ENCODE results near the gene FAM222A. TPM values are rescaled to one million over a fixed set of nuclear protein-coding genes. Genes with fewer than 3 reads are reported as not detected.
A peak's percentile ranks its signal among the peaks of the same experiment; 100 is the strongest.

Gene FAM222A
- total RNA-seq, 6 experiments from 2014 or later: 0.34 to 4.3 (median 1.2) TPM

GRCh38 chr12:109757671-109758265 lies 44.1 kb downstream of the FAM222A start:
- Histone ChIP-seq H3K9me3 (no peaks in the 10 kb centered on the region), H3K36me3 (no peaks in the 10 kb centered on the region), H3K4me1 (peaks cover 0 to 11% (median 3%) of the 10 kb centered on the region in 4 donors), H3K27me3 (no peaks in the 10 kb centered on the region), H3K4me3 (no peak overlapping the region), H3K27ac (no peak overlapping the region)
- peak in 2 of 3 donors; percentile 10 to 25 for DNase-seq
- ATAC-seq: no peak
- 82% methylated on average over 4 of the region's 11 CpGs for WGBS (ENCODE audit: insufficient coverage, low coverage, low lambda C conversion rate, missing lambda C conversion rate)
- no peak for TF ChIP-seq POLR2A (IDR thresholded peaks at IDR 0.05)
- no peak for TF ChIP-seq CTCF (IDR thresholded peaks at IDR 0.05)
- intact Hi-C loops (cut with DNase I): no loop called here

GRCh38 chr12:109758426-109759420 lies 45.1 kb downstream of the FAM222A start:
- no peaks in the 10 kb centered on the region for H3K9me3 ChIP-seq
- intact Hi-C loops (cut with DNase I): no loop called here
- WGBS (ENCODE audit: insufficient coverage, low coverage, low lambda C conversion rate, missing lambda C conversion rate): 96% methylated on average over 4 of the region's 15 CpGs
- no peaks in the 10 kb centered on the region for H3K36me3 ChIP-seq
- H3K4me3 ChIP-seq: no peak overlapping the region
- no peaks in the 10 kb centered on the region for H3K27me3 ChIP-seq
- H3K27ac ChIP-seq: no peak overlapping the region
- peak in 2 of 3 donors; percentile 28 to 40 for DNase-seq
- ATAC-seq: no peak
- TF ChIP-seq POLR2A (IDR thresholded peaks at IDR 0.05) (no peak), CTCF (IDR thresholded peaks at IDR 0.05) (no peak)
- H3K4me1 ChIP-seq: peaks cover 0 to 11% (median 3%) of the 10 kb centered on the region in 4 donors

DNA sequence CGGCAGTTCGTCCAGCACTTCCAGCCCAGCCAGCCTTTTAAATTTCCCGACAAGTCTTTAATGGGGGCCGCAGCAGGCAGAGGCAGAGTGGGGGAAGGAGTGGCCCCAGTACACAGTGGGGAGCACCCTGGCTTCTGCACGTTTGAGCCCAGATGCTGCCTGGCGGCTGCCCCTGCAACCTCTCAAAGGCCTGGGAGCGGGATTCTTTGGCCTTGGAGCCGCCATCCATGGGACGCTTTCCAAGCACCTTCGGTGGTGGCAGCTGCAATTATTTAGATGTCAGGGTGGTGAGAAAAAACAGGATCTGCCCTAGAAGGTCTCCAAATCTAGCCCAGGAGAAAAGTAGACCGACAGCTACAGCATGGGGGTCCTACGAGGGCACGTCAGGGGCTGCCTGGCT lies 46.0 kb downstream of the FAM222A start:
- intact Hi-C loops (cut with DNase I): no loop called here
- 76% methylated on average over 7 of the region's 13 CpGs for WGBS (ENCODE audit: insufficient coverage, low coverage, low lambda C conversion rate, missing lambda C conversion rate)
- no peaks in the 10 kb centered on the region for H3K9me3 ChIP-seq
- H3K4me3 ChIP-seq: no peak overlapping the region
- no peaks in the 10 kb centered on the region for H3K27me3 ChIP-seq
- no peaks in the 10 kb centered on the region for H3K36me3 ChIP-seq
- H3K4me1 ChIP-seq: peaks cover 0 to 11% (median 3%) of the 10 kb centered on the region in 4 donors
- peak in 2 of 3 donors; percentile 31 to 38 for DNase-seq
- no peak for TF ChIP-seq CTCF (IDR thresholded peaks at IDR 0.05)
- no peak for TF ChIP-seq POLR2A (IDR thresholded peaks at IDR 0.05)
- no peak for ATAC-seq
- H3K27ac ChIP-seq: no peak overlapping the region

DNA sequence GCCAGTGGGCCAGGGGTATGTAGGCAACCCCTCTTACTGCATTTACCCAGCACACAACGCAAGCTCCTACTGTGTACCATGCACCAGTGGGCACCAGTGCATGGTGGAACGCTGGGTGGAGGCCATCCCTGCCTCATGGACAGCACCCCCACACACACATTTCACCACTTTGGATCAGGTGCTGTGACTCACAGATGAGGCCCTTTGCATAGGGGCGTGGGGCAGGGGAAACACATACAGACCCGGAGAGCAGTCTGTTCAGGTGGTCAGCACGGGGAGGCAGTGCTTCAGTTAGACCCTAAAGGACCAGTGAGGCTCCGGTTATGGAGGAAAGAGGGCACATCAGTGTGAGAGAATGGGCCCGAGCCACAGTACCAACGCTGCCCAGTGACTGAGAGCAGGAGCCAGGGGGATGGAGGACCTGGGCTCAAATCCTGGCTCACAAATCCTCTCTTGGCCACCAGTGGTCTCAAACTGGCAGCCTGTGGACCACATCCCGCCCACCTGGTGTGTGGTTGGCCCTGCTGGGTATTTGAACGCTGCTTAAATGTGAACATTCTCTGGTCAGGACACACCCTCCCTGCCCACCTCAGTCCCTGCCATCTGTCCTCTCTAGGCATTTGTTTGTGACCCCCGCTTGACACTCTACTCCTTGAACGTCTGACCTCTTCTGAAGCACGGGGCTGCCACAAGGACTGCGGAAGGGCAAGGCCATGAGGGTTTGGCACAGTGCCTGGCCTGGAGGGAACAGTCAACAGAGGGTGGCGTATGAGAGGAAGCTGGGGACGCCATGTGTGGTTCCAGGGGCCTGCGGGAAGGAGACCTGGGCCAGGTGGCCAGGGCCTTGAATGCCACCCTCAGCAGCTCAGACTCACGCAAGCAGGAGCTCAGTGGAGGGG lies 46.7 kb downstream of the FAM222A start:
- H3K9me3 ChIP-seq: no peaks in the 10 kb centered on the region
- peaks cover 0 to 11% (median 3%) of the 10 kb centered on the region in 4 donors for H3K4me1 ChIP-seq
- no peaks in the 10 kb centered on the region for H3K27me3 ChIP-seq
- peak; percentile 87 to 92 (median 90) for ATAC-seq
- 30% methylated on average over 6 of the region's 18 CpGs for WGBS (ENCODE audit: insufficient coverage, low coverage, low lambda C conversion rate, missing lambda C conversion rate)
- DNase-seq: peak; percentile 83 to 88 (median 87)
- H3K36me3 ChIP-seq: no peaks in the 10 kb centered on the region
- H3K4me3 ChIP-seq: no peak overlapping the region
- intact Hi-C loops (cut with DNase I): loop anchor here in 1 of 2 donors (5.0 kb wide), 1 partner anchor 43 kb away; no protein-coding TSS in a partner anchor
- H3K27ac ChIP-seq: no peak overlapping the region
- no peak for TF ChIP-seq POLR2A (IDR thresholded peaks at IDR 0.05)
- no peak for TF ChIP-seq CTCF (IDR thresholded peaks at IDR 0.05)

All from right lobe of liver (tissue), 6 donors.